ENCODE measurements around the gene GNAO1. TPM values are rescaled to one million over a fixed set of nuclear protein-coding genes. Genes with fewer than 3 reads are reported as not detected.
A peak's percentile ranks its signal among the peaks of the same experiment; 100 is the strongest.

The GNAO1 gene
- total RNA-seq, 6 experiments from 2014 or later: 18.2 to 45.1 (median 21.5) TPM

- WGBS (ENCODE audit: insufficient coverage, low coverage, low lambda C conversion rate, missing lambda C conversion rate): 100% methylated on average over 2 of the region's 7 CpGs
- intact Hi-C loops (cut with DNase I): loop anchor here in 1 of 2 donors (10.0 kb wide), 1 partner anchor 268 kb away; no protein-coding TSS in a partner anchor
- Histone ChIP-seq H3K4me1 (no peaks in the 10 kb centered on the region), H3K4me3 (no peak overlapping the region), H3K27me3 (no peaks in the 10 kb centered on the region), H3K27ac (no peak overlapping the region), H3K9me3 (no peaks in the 10 kb centered on the region), H3K36me3 (peaks cover 0 to 3% (median 0%) of the 10 kb centered on the region in 4 donors)
- TF ChIP-seq, protein P1, sequence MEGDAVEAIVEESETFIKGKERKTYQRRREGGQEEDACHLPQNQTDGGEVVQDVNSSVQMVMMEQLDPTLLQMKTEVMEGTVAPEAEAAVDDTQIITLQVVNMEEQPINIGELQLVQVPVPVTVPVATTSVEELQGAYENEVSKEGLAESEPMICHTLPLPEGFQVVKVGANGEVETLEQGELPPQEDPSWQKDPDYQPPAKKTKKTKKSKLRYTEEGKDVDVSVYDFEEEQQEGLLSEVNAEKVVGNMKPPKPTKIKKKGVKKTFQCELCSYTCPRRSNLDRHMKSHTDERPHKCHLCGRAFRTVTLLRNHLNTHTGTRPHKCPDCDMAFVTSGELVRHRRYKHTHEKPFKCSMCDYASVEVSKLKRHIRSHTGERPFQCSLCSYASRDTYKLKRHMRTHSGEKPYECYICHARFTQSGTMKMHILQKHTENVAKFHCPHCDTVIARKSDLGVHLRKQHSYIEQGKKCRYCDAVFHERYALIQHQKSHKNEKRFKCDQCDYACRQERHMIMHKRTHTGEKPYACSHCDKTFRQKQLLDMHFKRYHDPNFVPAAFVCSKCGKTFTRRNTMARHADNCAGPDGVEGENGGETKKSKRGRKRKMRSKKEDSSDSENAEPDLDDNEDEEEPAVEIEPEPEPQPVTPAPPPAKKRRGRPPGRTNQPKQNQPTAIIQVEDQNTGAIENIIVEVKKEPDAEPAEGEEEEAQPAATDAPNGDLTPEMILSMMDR (IDR thresholded peaks at IDR 0.05): no peak
- no peak for TF ChIP-seq POLR2A (IDR thresholded peaks at IDR 0.05)
- no peak for ATAC-seq
- DNase-seq: no peak
Observed at GRCh38 chr16:56312556-56312955, 121.3 kb downstream of the GNAO1 start.

GRCh38 chr16:56314244-56314850, 123.1 kb downstream of the GNAO1 start:
- Histone ChIP-seq H3K36me3 (peaks cover 0 to 6% (median 1%) of the 10 kb centered on the region in 4 donors), H3K9me3 (no peaks in the 10 kb centered on the region), H3K27ac (no peak overlapping the region), H3K27me3 (no peaks in the 10 kb centered on the region), H3K4me3 (no peak overlapping the region), H3K4me1 (no peaks in the 10 kb centered on the region)
- ATAC-seq: no peak
- no peak for DNase-seq
- intact Hi-C loops (cut with DNase I): loop anchor here in 1 of 2 donors (10.0 kb wide), 1 partner anchor 270 kb away; no protein-coding TSS in a partner anchor
- TF ChIP-seq POLR2A (IDR thresholded peaks at IDR 0.05): no peak
- TF ChIP-seq, protein P1 (IDR thresholded peaks at IDR 0.05): no peak
- WGBS (ENCODE audit: insufficient coverage, low coverage, low lambda C conversion rate, missing lambda C conversion rate): 82% methylated on average over 14 of the region's 18 CpGs

DNA sequence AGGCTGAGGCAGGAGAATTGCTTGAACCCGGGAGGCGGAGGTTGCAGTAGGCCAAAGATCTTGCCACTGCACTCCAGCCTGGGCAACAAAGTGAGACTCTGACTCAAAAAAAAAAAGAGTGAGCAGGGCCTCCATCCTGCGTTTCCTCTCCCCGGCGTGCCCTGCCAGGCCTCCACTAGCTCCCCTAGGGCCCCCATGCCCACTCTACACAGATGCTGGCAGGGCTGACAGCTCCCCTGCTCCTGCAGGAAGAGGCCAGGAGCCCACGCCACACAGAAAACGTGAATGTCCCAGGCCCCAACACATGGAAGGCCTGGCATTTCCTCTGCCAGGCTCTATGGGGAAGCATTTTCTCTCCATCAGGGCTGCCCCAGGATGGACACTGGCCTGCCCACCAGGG, 124.7 kb downstream of the GNAO1 start:
- Histone ChIP-seq H3K27me3 (no peaks in the 10 kb centered on the region), H3K36me3 (peaks cover 0 to 6% (median 1%) of the 10 kb centered on the region in 4 donors), H3K4me1 (no peaks in the 10 kb centered on the region), H3K4me3 (no peak overlapping the region), H3K27ac (no peak overlapping the region), H3K9me3 (no peaks in the 10 kb centered on the region)
- no CpG with 5 or more reads among the region's 7 CpGs for WGBS (ENCODE audit: insufficient coverage, low coverage, low lambda C conversion rate, missing lambda C conversion rate)
- intact Hi-C loops (cut with DNase I): loop anchor here (5.0 to 10.0 kb wide), 3 partner anchors 271 to 369 kb away; no protein-coding TSS in a partner anchor
- no peak for TF ChIP-seq POLR2A (IDR thresholded peaks at IDR 0.05)
- TF ChIP-seq, protein P1 (IDR thresholded peaks at IDR 0.05): no peak
- DNase-seq (no peak), ATAC-seq (no peak)

DNA sequence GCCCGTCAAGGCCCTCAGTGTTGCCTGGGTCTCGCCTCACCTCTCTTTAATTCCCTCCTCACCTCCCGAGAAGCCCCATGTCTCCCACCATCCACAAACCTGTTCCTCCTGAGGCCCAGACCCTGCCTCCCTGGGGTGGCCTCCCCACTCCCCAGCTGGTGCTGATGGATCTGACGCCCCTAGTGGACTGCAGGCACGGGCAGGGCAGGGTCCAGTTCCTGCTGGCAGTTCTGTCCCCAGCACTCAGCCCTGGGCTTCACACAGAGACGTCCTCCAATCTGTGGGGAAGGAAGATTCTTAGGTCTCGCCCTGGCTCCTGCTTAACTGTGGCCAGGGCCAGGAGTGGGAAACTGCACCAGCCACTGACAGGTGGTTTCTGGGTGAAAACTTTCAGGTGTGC, 125.3 kb downstream of the GNAO1 start:
- H3K9me3 ChIP-seq: no peaks in the 10 kb centered on the region
- 83% methylated on average over 4 of the region's 7 CpGs for WGBS (ENCODE audit: insufficient coverage, low coverage, low lambda C conversion rate, missing lambda C conversion rate)
- no peak for DNase-seq
- H3K4me1 ChIP-seq: no peaks in the 10 kb centered on the region
- H3K27ac ChIP-seq: no peak overlapping the region
- no peak for ATAC-seq
- H3K27me3 ChIP-seq: no peaks in the 10 kb centered on the region
- H3K36me3 ChIP-seq: peaks cover 0 to 6% (median 1%) of the 10 kb centered on the region in 4 donors
- no peak for TF ChIP-seq POLR2A (IDR thresholded peaks at IDR 0.05)
- TF ChIP-seq, protein P1 (IDR thresholded peaks at IDR 0.05): peak in 1 of 4 donors; percentile 7
- intact Hi-C loops (cut with DNase I): loop anchor here (5.0 to 10.0 kb wide), 3 partner anchors 272 to 369 kb away; no protein-coding TSS in a partner anchor
- no peak overlapping the region for H3K4me3 ChIP-seq
